ENCODE measurements around the gene TYRP1.
A peak's percentile ranks its signal among the peaks of the same experiment; 100 is the strongest.

TYRP1 gene

GRCh38 chr9:12715268-12715667, 22.1 kb downstream of the TYRP1 start:
- peaks cover 12% of the 10 kb centered on the region for H3K4me1 ChIP-seq (ENCODE audit: control insufficient read depth, insufficient read depth, low read length)
- no peaks in the 10 kb centered on the region for H3K9me3 ChIP-seq (ENCODE audit: control insufficient read depth, insufficient read depth, low read length)
- H3K27me3 ChIP-seq (ENCODE audit: control insufficient read depth, insufficient read depth, low read length) = no peaks in the 10 kb centered on the region
- no peaks in the 10 kb centered on the region for H3K36me3 ChIP-seq (ENCODE audit: control insufficient read depth, insufficient read depth, low read length)
- H3K4me3 ChIP-seq (ENCODE audit: low read depth, low read length) = no peak overlapping the region
- H3K27ac ChIP-seq (ENCODE audit: low read depth, low read length) = no peak overlapping the region
- H3K9ac ChIP-seq (ENCODE audit: low read depth, low read length) = no peak overlapping the region

DNA sequence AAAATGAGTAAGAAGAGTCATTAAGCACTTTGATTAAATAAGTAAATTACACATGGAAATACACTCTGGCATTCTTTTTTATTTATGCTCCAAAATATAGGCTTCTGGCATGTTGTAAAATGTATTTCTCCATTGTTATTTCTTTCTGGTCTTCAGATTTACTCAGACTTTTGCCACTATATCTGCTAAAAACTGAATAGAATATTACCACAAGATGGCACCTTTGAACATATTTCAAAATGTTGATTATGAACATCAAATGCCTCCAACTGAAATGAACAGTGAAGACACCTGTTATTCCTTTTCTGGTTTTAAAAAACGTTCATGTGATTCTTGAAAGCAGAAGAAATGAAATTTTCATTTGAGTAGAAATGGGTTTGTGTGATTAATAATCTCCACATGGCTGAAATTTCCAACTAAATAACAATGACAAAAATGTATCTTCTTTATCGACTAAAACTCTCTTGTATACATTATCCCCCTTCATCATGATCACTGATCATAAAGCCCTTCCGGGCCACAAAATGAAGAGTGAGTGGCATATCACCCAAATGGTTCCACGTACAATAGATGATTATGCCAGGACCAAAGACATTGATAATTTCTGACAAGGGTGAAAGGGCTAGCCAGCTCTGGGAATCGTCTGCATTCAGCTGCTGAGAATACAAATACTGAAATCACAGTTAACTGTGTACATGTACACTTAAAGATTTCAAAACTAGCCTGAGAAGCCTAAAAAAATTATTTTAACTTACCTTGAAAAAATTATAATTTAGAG, 23.8 kb downstream of the TYRP1 start:
- Histone ChIP-seq H3K9ac (ENCODE audit: low read depth, low read length) (no peak overlapping the region), H3K36me3 (ENCODE audit: control insufficient read depth, insufficient read depth, low read length) (no peaks in the 10 kb centered on the region), H3K27me3 (ENCODE audit: control insufficient read depth, insufficient read depth, low read length) (no peaks in the 10 kb centered on the region), H3K4me1 (ENCODE audit: control insufficient read depth, insufficient read depth, low read length) (peaks cover 12% of the 10 kb centered on the region), H3K27ac (ENCODE audit: low read depth, low read length) (no peak overlapping the region), H3K4me3 (ENCODE audit: low read depth, low read length) (no peak overlapping the region), H3K9me3 (ENCODE audit: control insufficient read depth, insufficient read depth, low read length) (no peaks in the 10 kb centered on the region)

DNA sequence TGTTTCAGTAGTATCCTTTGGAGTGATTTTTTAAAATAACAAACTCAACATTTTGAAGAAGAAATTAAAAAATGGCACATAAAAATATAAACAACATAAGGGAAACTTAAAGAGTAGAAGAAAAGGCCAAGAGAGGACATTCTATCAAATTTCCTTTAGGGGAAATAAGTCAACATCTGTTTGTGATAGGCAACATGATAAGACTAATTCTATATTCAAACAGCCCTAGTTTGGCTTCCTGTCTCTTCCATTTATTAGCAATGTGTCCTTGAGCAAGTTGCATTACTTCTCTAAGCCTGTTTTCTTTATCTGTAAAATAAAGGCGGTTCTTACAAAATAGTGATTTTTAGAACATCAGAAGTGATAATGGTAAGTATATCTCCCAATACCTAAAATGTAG, 24.7 kb downstream of the TYRP1 start:
- no peaks in the 10 kb centered on the region for H3K36me3 ChIP-seq (ENCODE audit: control insufficient read depth, insufficient read depth, low read length)
- H3K9ac ChIP-seq (ENCODE audit: low read depth, low read length) = no peak overlapping the region
- no peak overlapping the region for H3K27ac ChIP-seq (ENCODE audit: low read depth, low read length)
- peaks cover 12% of the 10 kb centered on the region for H3K4me1 ChIP-seq (ENCODE audit: control insufficient read depth, insufficient read depth, low read length)
- H3K9me3 ChIP-seq (ENCODE audit: control insufficient read depth, insufficient read depth, low read length) = no peaks in the 10 kb centered on the region
- no peak overlapping the region for H3K4me3 ChIP-seq (ENCODE audit: low read depth, low read length)
- no peaks in the 10 kb centered on the region for H3K27me3 ChIP-seq (ENCODE audit: control insufficient read depth, insufficient read depth, low read length)

- Histone ChIP-seq H3K27me3 (ENCODE audit: control insufficient read depth, insufficient read depth, low read length) (no peaks in the 10 kb centered on the region), H3K9ac (ENCODE audit: low read depth, low read length) (no peak overlapping the region), H3K9me3 (ENCODE audit: control insufficient read depth, insufficient read depth, low read length) (no peaks in the 10 kb centered on the region), H3K27ac (ENCODE audit: low read depth, low read length) (peak overlapping the region; percentile 80), H3K4me1 (ENCODE audit: control insufficient read depth, insufficient read depth, low read length) (peaks cover 12% of the 10 kb centered on the region), H3K36me3 (ENCODE audit: control insufficient read depth, insufficient read depth, low read length) (no peaks in the 10 kb centered on the region), H3K4me3 (ENCODE audit: low read depth, low read length) (peak overlapping the region; percentile 43)
Observed at GRCh38 chr9:12718482-12719026, 25.4 kb downstream of the TYRP1 start.

GRCh38 chr9:12719431-12719830, 26.2 kb downstream of the TYRP1 start:
- Histone ChIP-seq H3K27me3 (ENCODE audit: control insufficient read depth, insufficient read depth, low read length) (no peaks in the 10 kb centered on the region), H3K4me3 (ENCODE audit: low read depth, low read length) (no peak overlapping the region), H3K36me3 (ENCODE audit: control insufficient read depth, insufficient read depth, low read length) (no peaks in the 10 kb centered on the region), H3K27ac (ENCODE audit: low read depth, low read length) (no peak overlapping the region), H3K4me1 (ENCODE audit: control insufficient read depth, insufficient read depth, low read length) (peaks cover 12% of the 10 kb centered on the region), H3K9me3 (ENCODE audit: control insufficient read depth, insufficient read depth, low read length) (no peaks in the 10 kb centered on the region), H3K9ac (ENCODE audit: low read depth, low read length) (no peak overlapping the region)

DNA sequence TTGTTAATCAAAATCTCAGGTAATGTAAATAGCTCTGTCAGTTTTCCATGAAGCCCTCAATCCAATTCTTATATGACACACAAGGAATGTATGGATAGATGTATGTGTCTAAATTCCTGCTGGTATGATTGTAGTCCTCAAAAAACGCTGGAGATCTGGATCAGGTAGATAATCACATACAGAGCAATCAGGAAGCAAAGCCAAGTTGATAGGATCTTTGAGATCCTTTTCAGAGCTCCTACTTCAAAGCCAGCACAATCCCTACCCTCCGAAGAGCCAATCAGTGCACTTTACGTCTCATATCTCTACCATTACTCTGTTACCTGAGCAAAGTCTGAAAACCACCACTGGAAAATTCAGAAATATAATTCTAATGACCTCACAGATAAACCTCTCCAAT, 27.4 kb downstream of the TYRP1 start:
- no peak overlapping the region for H3K9ac ChIP-seq (ENCODE audit: low read depth, low read length)
- no peaks in the 10 kb centered on the region for H3K9me3 ChIP-seq (ENCODE audit: control insufficient read depth, insufficient read depth, low read length)
- H3K27me3 ChIP-seq (ENCODE audit: control insufficient read depth, insufficient read depth, low read length) = no peaks in the 10 kb centered on the region
- H3K27ac ChIP-seq (ENCODE audit: low read depth, low read length) = no peak overlapping the region
- H3K4me1 ChIP-seq (ENCODE audit: control insufficient read depth, insufficient read depth, low read length) = peaks cover 12% of the 10 kb centered on the region
- no peak overlapping the region for H3K4me3 ChIP-seq (ENCODE audit: low read depth, low read length)
- no peaks in the 10 kb centered on the region for H3K36me3 ChIP-seq (ENCODE audit: control insufficient read depth, insufficient read depth, low read length)

- Histone ChIP-seq H3K27me3 (ENCODE audit: control insufficient read depth, insufficient read depth, low read length) (no peaks in the 10 kb centered on the region), H3K4me1 (ENCODE audit: control insufficient read depth, insufficient read depth, low read length) (peaks cover 12% of the 10 kb centered on the region), H3K4me3 (ENCODE audit: low read depth, low read length) (no peak overlapping the region), H3K27ac (ENCODE audit: low read depth, low read length) (no peak overlapping the region), H3K36me3 (ENCODE audit: control insufficient read depth, insufficient read depth, low read length) (no peaks in the 10 kb centered on the region), H3K9me3 (ENCODE audit: control insufficient read depth, insufficient read depth, low read length) (no peaks in the 10 kb centered on the region), H3K9ac (ENCODE audit: low read depth, low read length) (no peak overlapping the region)
Observed at GRCh38 chr9:12722131-12722530, 28.9 kb downstream of the TYRP1 start.

GRCh38 chr9:12723409-12724028, 30.3 kb downstream of the TYRP1 start:
- H3K27me3 ChIP-seq (ENCODE audit: control insufficient read depth, insufficient read depth, low read length) = no peaks in the 10 kb centered on the region
- H3K4me1 ChIP-seq (ENCODE audit: control insufficient read depth, insufficient read depth, low read length) = peaks cover 8% of the 10 kb centered on the region
- H3K9me3 ChIP-seq (ENCODE audit: control insufficient read depth, insufficient read depth, low read length) = no peaks in the 10 kb centered on the region
- H3K27ac ChIP-seq (ENCODE audit: low read depth, low read length) = no peak overlapping the region
- no peak overlapping the region for H3K4me3 ChIP-seq (ENCODE audit: low read depth, low read length)
- H3K36me3 ChIP-seq (ENCODE audit: control insufficient read depth, insufficient read depth, low read length) = no peaks in the 10 kb centered on the region
- no peak overlapping the region for H3K9ac ChIP-seq (ENCODE audit: low read depth, low read length)

GRCh38 chr9:12726795-12727194, 33.6 kb downstream of the TYRP1 start:
- Histone ChIP-seq H3K27me3 (ENCODE audit: control insufficient read depth, insufficient read depth, low read length) (no peaks in the 10 kb centered on the region), H3K27ac (ENCODE audit: low read depth, low read length) (no peak overlapping the region), H3K4me1 (ENCODE audit: control insufficient read depth, insufficient read depth, low read length) (no peaks in the 10 kb centered on the region), H3K9ac (ENCODE audit: low read depth, low read length) (no peak overlapping the region), H3K4me3 (ENCODE audit: low read depth, low read length) (no peak overlapping the region), H3K9me3 (ENCODE audit: control insufficient read depth, insufficient read depth, low read length) (no peaks in the 10 kb centered on the region), H3K36me3 (ENCODE audit: control insufficient read depth, insufficient read depth, low read length) (no peaks in the 10 kb centered on the region)

DNA sequence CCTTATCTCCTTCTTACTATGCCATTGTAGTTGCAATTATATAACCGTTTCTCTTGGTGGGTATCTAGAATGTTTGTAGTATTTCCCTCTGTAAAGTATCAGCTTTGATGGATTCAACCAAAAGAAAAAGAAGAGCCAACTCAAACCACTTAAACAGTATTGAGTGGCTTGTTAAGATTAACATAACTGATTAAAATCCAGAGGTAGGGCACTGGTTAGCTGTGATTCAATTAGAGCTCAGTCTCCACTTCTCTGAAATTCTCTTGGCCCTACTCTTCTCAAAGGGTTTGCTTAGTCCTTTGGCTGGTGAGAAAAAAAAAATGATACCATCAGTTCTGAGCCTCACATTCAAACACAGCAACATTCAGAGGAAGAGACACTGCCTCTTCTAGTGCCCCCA, 37.0 kb downstream of the TYRP1 start:
- no peaks in the 10 kb centered on the region for H3K27me3 ChIP-seq (ENCODE audit: control insufficient read depth, insufficient read depth, low read length)
- no peaks in the 10 kb centered on the region for H3K36me3 ChIP-seq (ENCODE audit: control insufficient read depth, insufficient read depth, low read length)
- no peaks in the 10 kb centered on the region for H3K4me1 ChIP-seq (ENCODE audit: control insufficient read depth, insufficient read depth, low read length)
- H3K4me3 ChIP-seq (ENCODE audit: low read depth, low read length) = no peak overlapping the region
- H3K27ac ChIP-seq (ENCODE audit: low read depth, low read length) = no peak overlapping the region
- H3K9me3 ChIP-seq (ENCODE audit: control insufficient read depth, insufficient read depth, low read length) = no peaks in the 10 kb centered on the region; the same call in 1 of the 2 replicates
- no peak overlapping the region for H3K9ac ChIP-seq (ENCODE audit: low read depth, low read length)

- Histone ChIP-seq H3K9ac (ENCODE audit: low read depth, low read length) (no peak overlapping the region), H3K36me3 (ENCODE audit: control insufficient read depth, insufficient read depth, low read length) (no peaks in the 10 kb centered on the region), H3K27me3 (ENCODE audit: control insufficient read depth, insufficient read depth, low read length) (no peaks in the 10 kb centered on the region), H3K4me1 (ENCODE audit: control insufficient read depth, insufficient read depth, low read length) (no peaks in the 10 kb centered on the region), H3K9me3 (ENCODE audit: control insufficient read depth, insufficient read depth, low read length) (no peaks in the 10 kb centered on the region; the same call in 1 of the 2 replicates), H3K4me3 (ENCODE audit: low read depth, low read length) (no peak overlapping the region), H3K27ac (ENCODE audit: low read depth, low read length) (no peak overlapping the region)
Observed at GRCh38 chr9:12730927-12731326, 37.7 kb downstream of the TYRP1 start.
